H1 (cell line): Measurements from ENCODE around the gene EPB41L4A. TPM values are rescaled to one million over a fixed set of nuclear protein-coding genes. Genes with fewer than 3 reads are reported as not detected.

ENCODE experiments used
- CTCF ChIA-PET: fragments of 300-600 bp; sonication (Branson Sonifier 250); formaldehyde crosslinking; loops from one replicate; lab custom pipeline; 2021; ENCODE audit not compliant: partially characterized antibody; lab: Charles Lee
- POLR2A ChIA-PET: fragments of 300-600 bp; sonication (Branson Sonifier 250); formaldehyde crosslinking; loops from one replicate; lab custom pipeline; 2021; ENCODE audit warnings: inconsistent platforms; ENCODE audit not compliant: partially characterized antibody; lab: Charles Lee
- DNase-seq, 2 experiments: peaks; one replicate each; pipeline versions ENCODE4 v3.0.0 to v3.0.0-alpha.2; 2010 to 2022; ENCODE audit warnings: low spot score in 2 of 2, low read depth in 1 of 2, mixed read lengths in 1 of 2
- FAIRE-seq: peaks from 2 replicates; lab custom pipeline; 2011; peaks lifted over from hg19 to GRCh38; lab: Jason Lieb, UNC
- H2AFZ ChIP-seq: 2 replicates; pipeline ENCODE4 v1.8.1; 2012; ENCODE audit warnings: low read length, inconsistent platforms
- H2AK5ac ChIP-seq: 2 replicates; pipeline ENCODE4 v1.6.1; 2013; ENCODE audit warnings: low read depth, low read length
- H2BK120ac ChIP-seq: replicated peaks from 2 replicates; pipeline ENCODE3; 2013; ENCODE audit warnings: low read depth, low read length, inconsistent platforms
- H2BK12ac ChIP-seq: 2 replicates; pipeline ENCODE4 v1.6.1; 2013; ENCODE audit warnings: low read depth, low read length
- H2BK15ac ChIP-seq: 2 replicates; pipeline ENCODE4 v1.6.1; 2013; ENCODE audit warnings: low read length
- H2BK20ac ChIP-seq: 2 replicates; pipeline ENCODE4 v1.6.1; 2013; ENCODE audit warnings: low read length
- H2BK5ac ChIP-seq: 2 replicates; pipeline ENCODE4 v1.6.1; 2013; ENCODE audit warnings: low read depth, low read length
- H3K14ac ChIP-seq: 2 replicates; pipeline ENCODE4 v1.6.1; 2013; ENCODE audit warnings: inconsistent platforms; ENCODE audit not compliant: insufficient read length
- H3K18ac ChIP-seq: 2 replicates; pipeline ENCODE4 v1.6.1; 2013; ENCODE audit warnings: low read length; ENCODE audit errors: extremely low read depth
- H3K23ac ChIP-seq: 2 replicates; pipeline ENCODE4 v1.6.1; 2013; ENCODE audit warnings: inconsistent platforms; ENCODE audit not compliant: insufficient read length
- H3K23me2 ChIP-seq: 2 replicates; pipeline ENCODE4 v1.6.1; 2013; ENCODE audit warnings: low read depth, low read length
- H3K27ac ChIP-seq: 2 replicates; pipeline ENCODE4 v1.6.1; 2011; ENCODE audit warnings: low read depth, low read length, inconsistent platforms
- H3K27me3 ChIP-seq, 4 experiments: replicated peaks in 1 of 4; 1 replicate in 1 of 4; 2 replicates in 3 of 4; pipeline versions ENCODE4 v1.6.1 to v1.8.1; 2011 to 2013; ENCODE audit warnings: low read length in 3 of 4, mild to moderate bottlenecking in 3 of 4, inconsistent platforms in 2 of 4, mixed read lengths in 2 of 4, moderate library complexity in 1 of 4; ENCODE audit not compliant: control insufficient read depth in 3 of 4, insufficient read depth in 3 of 4; ENCODE audit errors: extremely low read depth in 1 of 4
- H3K36me3 ChIP-seq, 4 experiments: 2 replicates each; pipeline versions ENCODE4 v1.6.1 to v1.8.1; 2011 to 2013; ENCODE audit warnings: mild to moderate bottlenecking in 4 of 4, low read length in 3 of 4, moderate library complexity in 2 of 4, control low read depth in 1 of 4, inconsistent platforms in 1 of 4; ENCODE audit not compliant: insufficient read depth in 4 of 4, control insufficient read depth in 2 of 4
- H3K4ac ChIP-seq: replicated peaks from 2 replicates; pipeline ENCODE3; 2013; ENCODE audit warnings: low read length, low read depth, mixed read lengths, inconsistent platforms; ENCODE audit not compliant: insufficient read length
- H3K4me1 ChIP-seq, 4 experiments: replicated peaks in 1 of 4; 1 replicate in 1 of 4; 2 replicates in 3 of 4; pipeline versions ENCODE4 v1.6.1 to v1.8.1; 2011 to 2013; ENCODE audit warnings: low read length in 3 of 4, inconsistent platforms in 2 of 4, mixed read lengths in 1 of 4; ENCODE audit not compliant: insufficient read depth in 4 of 4, control insufficient read depth in 3 of 4
- H3K4me2 ChIP-seq, 2 experiments: 2 replicates each; pipeline versions ENCODE4 v1.6.1 to v1.8.1; 2011 to 2013; ENCODE audit warnings: low read depth in 2 of 2, low read length in 2 of 2, control low read depth in 1 of 2, inconsistent platforms in 1 of 2, mild to moderate bottlenecking in 1 of 2; ENCODE audit not compliant: insufficient read depth in 1 of 2
- H3K4me3 ChIP-seq, 4 experiments: fragments of 200-600, 300-600 bp in 1 of 4; sonication (generic), shearing (Covaris generic), sonication (Bioruptor Twin) in 1 of 4; 2 replicates each; pipeline versions ENCODE4 v1.5.1 to v1.8.1; 2011 to 2016; ENCODE audit warnings: low read length in 4 of 4, low read depth in 3 of 4, control low read depth in 2 of 4, inconsistent platforms in 2 of 4, mild to moderate bottlenecking in 2 of 4, mixed read lengths in 1 of 4, moderate library complexity in 1 of 4; ENCODE audit not compliant: insufficient read depth in 2 of 4; ENCODE audit errors: extremely low read depth in 1 of 4
- H3K56ac ChIP-seq: replicated peaks from 2 replicates; pipeline ENCODE3; 2013; ENCODE audit warnings: low read depth, mild to moderate bottlenecking, mixed read lengths, low read length, inconsistent platforms; ENCODE audit not compliant: insufficient read length
- H3K79me1 ChIP-seq: 2 replicates; pipeline ENCODE4 v1.6.1; 2013; ENCODE audit warnings: low read depth, low read length, control low read depth
- H3K79me2 ChIP-seq, 2 experiments: 2 replicates each; pipeline versions ENCODE4 v1.6.1 to v1.8.1; 2012 to 2013; ENCODE audit warnings: low read length in 2 of 2, mild to moderate bottlenecking in 2 of 2, inconsistent platforms in 1 of 2; ENCODE audit not compliant: insufficient read depth in 2 of 2, control insufficient read depth in 1 of 2
- H3K9ac ChIP-seq, 4 experiments: replicated peaks in 1 of 4; 1 replicate in 1 of 4; 2 replicates in 3 of 4; pipeline versions ENCODE4 v1.6.1 to v1.8.1; 2011 to 2013; ENCODE audit warnings: low read depth in 3 of 4, low read length in 3 of 4, control low read depth in 2 of 4, mild to moderate bottlenecking in 2 of 4, moderate library complexity in 2 of 4, inconsistent platforms in 1 of 4; ENCODE audit errors: extremely low read depth in 1 of 4
- H3K9me3 ChIP-seq, 2 experiments: 2 replicates each; pipeline versions ENCODE4 v1.6.1 to v1.8.1; 2012 to 2013; ENCODE audit warnings: mild to moderate bottlenecking in 2 of 2, moderate library complexity in 2 of 2, control low read depth in 1 of 2, inconsistent platforms in 1 of 2, low read depth in 1 of 2, low read length in 1 of 2, mixed read lengths in 1 of 2; ENCODE audit not compliant: insufficient read depth in 2 of 2
- H4K20me1 ChIP-seq, 2 experiments: replicated peaks in 1 of 2; 2 replicates each; pipeline versions ENCODE3 to v1.8.1; 2011 to 2013; ENCODE audit warnings: inconsistent platforms in 2 of 2, low read length in 2 of 2, mild to moderate bottlenecking in 1 of 2; ENCODE audit not compliant: insufficient read depth in 2 of 2, control insufficient read depth in 1 of 2
- H4K5ac ChIP-seq: 2 replicates; pipeline ENCODE4 v1.6.1; 2013; ENCODE audit warnings: low read length, low read depth, mixed read lengths, inconsistent platforms; ENCODE audit not compliant: insufficient read length
- H4K8ac ChIP-seq: 2 replicates; pipeline ENCODE4 v1.8.0; 2013; ENCODE audit warnings: mild to moderate bottlenecking, moderate library complexity, low read length, inconsistent platforms; ENCODE audit not compliant: insufficient read depth; ENCODE audit errors: extremely low read depth
- H4K91ac ChIP-seq: replicated peaks from 2 replicates; pipeline ENCODE3; 2013; ENCODE audit warnings: low read length, mixed read lengths, inconsistent platforms; ENCODE audit not compliant: insufficient read length
- FOSL1 ChIP-seq: IDR thresholded peaks from 2 replicates; pipeline ENCODE4 v1.6.1; 2011; ENCODE audit warnings: mild to moderate bottlenecking, low read depth, low read length, moderate library complexity; ENCODE audit not compliant: insufficient read depth
- KDM5A ChIP-seq: fragments of 200-600 bp; IDR thresholded peaks from 2 replicates; pipeline ENCODE4 v1.7.1; 2012; ENCODE audit warnings: mild to moderate bottlenecking, low read length, inconsistent platforms, mixed read lengths
- POLR2AphosphoS5 ChIP-seq: IDR thresholded peaks from 2 replicates; pipeline ENCODE4 v1.6.1; 2011; ENCODE audit warnings: low read depth, low read length
- RXRA ChIP-seq: IDR thresholded peaks from 2 replicates; pipeline ENCODE4 v1.6.1; 2011; ENCODE audit warnings: low read depth, mild to moderate bottlenecking, low read length, moderate library complexity; ENCODE audit not compliant: insufficient read depth
- SP4 ChIP-seq: IDR thresholded peaks from 2 replicates; pipeline ENCODE4 v1.6.1; 2012; ENCODE audit warnings: low read length, inconsistent platforms
- USF2 ChIP-seq: IDR thresholded peaks from 2 replicates; pipeline ENCODE4 v1.6.1; 2011; ENCODE audit warnings: low read length, improper control_type of control experiment
- ZNF274 ChIP-seq: IDR thresholded peaks from 2 replicates; pipeline ENCODE4 v1.7.0; 2012; ENCODE audit warnings: low read length, borderline replicate concordance; ENCODE audit errors: extremely low read depth
- WGBS, 2 experiments: shearing (Covaris generic) in 1 of 2; methylation state at CpG; one replicate each; pipeline versions ENCODE4 v1.1.6 to v1.1.7; 2013 to 2015; ENCODE audit warnings: low lambda C conversion rate in 2 of 2, mixed read lengths in 2 of 2, inconsistent platforms in 1 of 2, low coverage in 1 of 2, missing lambda C conversion rate in 1 of 2; ENCODE audit not compliant: insufficient replicate concordance in 2 of 2, insufficient coverage in 1 of 2, insufficient read length in 1 of 2; ENCODE audit errors: extremely low coverage in 1 of 2, missing lambda C conversion rate in 1 of 2; 5-methylcytosine and 5-hydroxymethylcytosine counted together
- polyA plus RNA-seq, 7 experiments: library from polyadenylated mRNA; depleted of rRNA in 3 of 7; stranded (reverse) in 5 of 7; unstranded in 2 of 7; fragments of >200 nt in 5 of 7; fragments of 200-250 nt in 2 of 7; gene quantifications; 1 replicate in 5 of 7; 2 replicates in 1 of 7; 4 replicates in 1 of 7; pipeline versions ENCODE4 v1.2.1 to v1.2.3, GENCODE V29; 2011 to 2013; ENCODE audit warnings: missing spikeins in 2 of 7, mixed read lengths in 2 of 7
- total RNA-seq: library from RNA; stranded (reverse); fragmentation: NEBNext Ultra II Directional; extraction: Animal tissue kit (Norgen Biotek cat#: 25700); gene quantifications from 2 replicates; pipeline ENCODE4 v1.2.1, GENCODE V29; 2021

The EPB41L4A gene
- total and polyA plus RNA-seq, 2 of the 8 experiments (the other 6 are each of a cell fraction or from before 2014, with no cell fraction given) = 1.6 to 4.6 TPM

GRCh38 chr5:112275671-112276070, 143.4 kb downstream of the EPB41L4A start:
- Histone ChIP-seq H2AFZ (no peak overlapping the region), H3K23me2 (no peaks in the 10 kb centered on the region), H2BK15ac (no peak overlapping the region), H3K18ac (no peak overlapping the region), H3K4me2 (no peak overlapping the region), H3K27me3 (no peaks in the 10 kb centered on the region), H3K9ac (no peak overlapping the region), H3K27ac (no peak overlapping the region), H3K4me3 (no peak overlapping the region), H4K8ac (no peak overlapping the region), H3K9me3 (no peaks in the 10 kb centered on the region), H3K4me1 (no peaks in the 10 kb centered on the region), H2AK5ac (no peak overlapping the region), H4K20me1 (no peaks in the 10 kb centered on the region), H3K4ac (no peak overlapping the region), H3K56ac (no peak overlapping the region), H2BK5ac (no peak overlapping the region), H2BK120ac (no peak overlapping the region), H3K14ac (no peak overlapping the region), H2BK20ac (no peak overlapping the region), H4K5ac (no peak overlapping the region), H3K36me3 (no peaks in the 10 kb centered on the region), H3K79me2 (no peaks in the 10 kb centered on the region), H4K91ac (no peak overlapping the region), H2BK12ac (no peak overlapping the region), H3K23ac (no peak overlapping the region), H3K79me1 (no peaks in the 10 kb centered on the region)
- 88% methylated on average over 1 of the region's 1 CpG; no CpG with 5 or more reads in 1 of the 2 experiments for WGBS, 2 experiments
- DNase-seq = no peak
- POLR2A ChIA-PET = no interaction called here
- CTCF ChIA-PET = interaction anchor here (1.1 to 1.4 kb wide), 2 partner anchors 10 to 92 kb away, joined by 4 read pairs; no protein-coding TSS in a partner anchor
- TF ChIP-seq SP4 (no peak), RXRA (no peak), FOSL1 (no peak), POLR2AphosphoS5 (no peak), KDM5A (no peak), ZNF274 (no peak), USF2 (no peak)
- no peak for FAIRE-seq
